NCI-H2227 (cell line): ENCODE results near the gene CCDC146.
"Not testable (repeated sequence)": the region's sequence is repeated elsewhere in the genome, so short reads cannot be mapped to it uniquely, and the experiment has no call there.

Experiments used
- DNase-seq: peaks from one replicate; lab custom pipeline; 2025; ENCODE audit not compliant: unreplicated experiment; lab: John Stamatoyannopoulos, UW

Gene CCDC146

DNA sequence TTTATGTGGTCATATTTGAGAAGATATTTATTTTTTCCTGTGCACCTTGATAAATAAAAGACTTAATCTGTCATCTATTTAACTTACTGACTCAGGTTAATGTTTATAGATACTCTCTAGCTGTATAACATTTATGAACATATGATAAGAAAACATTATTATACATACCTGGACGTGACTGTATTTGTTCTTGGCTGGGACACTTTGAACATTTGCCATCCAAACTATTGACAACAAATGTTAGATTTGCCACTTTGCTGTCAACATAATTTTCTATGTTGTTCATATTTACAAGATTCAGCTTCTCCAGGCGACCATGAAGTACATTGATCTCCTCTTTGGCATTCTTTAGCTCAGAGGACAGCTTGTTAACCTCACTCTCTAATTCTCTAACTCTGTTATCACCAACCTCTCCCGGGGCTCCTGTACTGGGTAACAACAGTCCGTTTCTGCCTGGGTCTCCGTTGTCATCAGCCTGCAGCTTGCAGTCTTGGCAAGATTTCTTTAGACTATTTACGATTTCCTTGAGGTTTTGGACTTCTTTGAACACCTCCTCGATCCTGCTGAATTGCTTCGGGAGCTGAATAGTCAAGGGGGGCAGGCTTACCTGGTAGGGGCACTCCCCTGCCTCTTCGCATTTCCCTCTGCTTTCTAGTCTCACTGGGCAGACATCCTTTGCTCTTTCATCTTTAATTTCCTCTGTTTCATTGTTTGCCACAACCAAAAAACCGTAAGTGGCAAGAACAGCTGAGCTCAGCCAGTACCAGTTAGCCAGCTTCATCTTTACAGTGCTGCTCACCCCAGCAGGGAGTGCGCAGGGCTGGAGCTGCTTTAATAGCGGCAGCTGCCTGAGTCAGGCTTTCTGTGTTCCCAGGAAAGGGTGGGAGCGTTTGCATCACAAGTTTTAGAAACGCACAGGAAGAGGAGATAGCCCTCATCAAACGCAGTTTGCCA, 76.9 kb downstream of the CCDC146 start, which contains the start of gene FGL2:
FGL2 (minus strand) TSS at position 807 of the 954 bp plus-strand sequence; CDS start at position 781, 26 bp downstream.
- peak; percentile 71 for DNase-seq

GRCh38 chr7:77200542-77200941, 78.1 kb downstream of the CCDC146 start:
- DNase-seq: no peak

DNA sequence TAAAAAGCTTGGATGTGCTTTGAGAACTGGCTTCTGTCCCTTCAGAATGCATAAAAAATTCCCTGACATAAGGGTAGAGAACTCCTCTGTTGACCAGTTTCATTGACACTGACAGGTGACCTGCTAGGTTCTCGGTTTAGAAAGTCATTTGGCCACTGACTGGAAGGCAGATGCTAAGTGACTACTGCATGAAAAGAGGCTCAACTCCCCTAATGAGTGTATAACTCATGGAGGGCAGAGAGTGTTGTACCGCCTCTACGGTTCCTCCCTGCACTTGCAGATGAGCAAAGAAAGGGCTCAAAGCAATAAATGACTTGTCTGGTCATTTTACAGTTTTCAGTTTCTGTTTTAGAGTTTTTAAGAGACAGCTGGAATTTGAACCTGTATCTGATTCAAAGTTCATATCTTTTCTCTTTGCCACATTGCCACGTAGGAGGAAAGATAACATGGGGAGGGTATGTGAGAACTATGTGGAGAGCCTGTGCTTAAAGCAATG, 80.1 kb downstream of the CCDC146 start:
- DNase-seq: no peak

DNA sequence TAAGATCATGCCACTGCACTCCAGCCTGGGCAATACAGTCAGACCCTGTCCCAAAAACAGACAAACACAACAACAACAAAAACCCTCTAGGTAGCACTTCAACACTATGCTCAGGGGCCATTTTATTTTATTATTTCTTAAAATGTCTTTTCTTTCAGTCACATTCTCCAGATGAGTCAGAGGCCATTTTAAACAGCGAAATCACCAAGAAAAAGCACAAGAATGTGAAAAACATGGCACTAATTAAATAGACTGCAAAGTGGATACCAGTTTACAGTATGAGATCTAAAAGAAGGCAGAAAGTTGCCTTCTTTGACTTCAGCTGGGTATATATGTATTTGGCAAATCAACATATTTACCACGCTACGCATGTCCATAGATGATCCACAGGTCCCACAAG, 83.3 kb downstream of the CCDC146 start:
- DNase-seq: no peak

GRCh38 chr7:77208416-77208815, 86.0 kb downstream of the CCDC146 start:
- no peak for DNase-seq

DNA sequence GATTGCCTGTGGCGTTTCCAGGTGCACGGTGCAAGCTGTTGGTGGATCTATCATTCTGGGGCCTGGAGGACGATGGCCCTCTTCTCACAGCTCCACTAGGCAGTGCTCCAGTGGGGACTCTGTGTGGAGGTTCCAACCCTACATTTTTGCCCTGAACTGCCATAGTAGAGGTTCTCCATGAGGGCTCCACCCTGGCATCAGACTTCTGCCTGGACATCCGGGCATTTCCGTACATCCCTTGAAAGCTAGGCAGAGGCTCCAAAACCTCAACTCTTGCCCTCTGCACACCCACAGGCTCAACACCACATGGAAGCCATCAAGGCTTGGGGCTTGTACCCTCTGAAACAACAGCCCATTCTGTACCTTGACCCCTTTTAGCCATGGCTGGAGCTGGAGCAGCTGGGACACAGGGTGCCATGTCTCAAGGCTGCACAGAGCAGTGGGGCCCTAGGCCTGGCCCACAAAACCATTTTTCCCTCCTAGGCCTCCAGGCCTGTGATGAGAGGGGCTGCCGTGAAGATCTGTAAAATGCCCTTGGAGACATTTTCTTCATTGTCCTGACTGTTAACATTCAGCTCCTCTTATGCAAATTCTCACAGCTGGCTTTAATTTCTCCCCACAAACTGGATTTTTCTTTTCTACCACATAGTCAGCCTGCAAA, 87.2 kb downstream of the CCDC146 start:
- DNase-seq: no peak

GRCh38 chr7:77216181-77216845, 93.9 kb downstream of the CCDC146 start:
- no peak for DNase-seq

GRCh38 chr7:77217474-77218185, 95.2 kb downstream of the CCDC146 start:
- no peak for DNase-seq

DNA sequence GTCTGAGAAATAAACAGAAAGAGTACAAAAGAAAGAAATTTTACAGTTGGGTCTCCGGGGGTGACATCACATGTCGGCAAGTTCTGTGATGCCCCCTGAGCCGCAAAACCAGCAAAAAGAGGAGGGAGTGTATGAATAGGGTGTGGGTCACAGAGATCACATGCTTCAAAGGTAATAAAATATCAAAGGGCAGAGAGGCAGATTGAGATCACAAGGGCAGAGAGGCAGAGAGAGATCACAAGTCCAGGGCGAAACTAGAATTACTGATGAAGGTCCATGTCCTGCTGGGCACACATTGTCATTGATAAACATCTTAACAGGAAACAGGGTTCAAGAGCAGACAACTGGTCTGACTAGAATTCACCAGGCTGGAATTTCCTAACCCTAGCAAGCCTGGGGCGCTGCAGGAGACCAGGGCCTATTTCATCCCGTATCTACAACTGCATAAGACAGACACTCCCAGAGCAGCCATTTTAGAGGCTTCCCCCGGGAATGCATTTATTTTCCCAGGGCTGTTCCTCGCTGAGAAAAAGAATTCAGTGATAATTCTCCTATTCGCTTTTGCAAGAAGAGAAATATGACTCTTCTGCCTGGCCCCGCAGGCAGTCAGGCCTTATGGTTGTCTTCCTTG, 97.4 kb downstream of the CCDC146 start:
- not testable (repeated sequence) for DNase-seq

GRCh38 chr7:77222065-77222464, 99.7 kb downstream of the CCDC146 start:
- DNase-seq: no peak

DNA sequence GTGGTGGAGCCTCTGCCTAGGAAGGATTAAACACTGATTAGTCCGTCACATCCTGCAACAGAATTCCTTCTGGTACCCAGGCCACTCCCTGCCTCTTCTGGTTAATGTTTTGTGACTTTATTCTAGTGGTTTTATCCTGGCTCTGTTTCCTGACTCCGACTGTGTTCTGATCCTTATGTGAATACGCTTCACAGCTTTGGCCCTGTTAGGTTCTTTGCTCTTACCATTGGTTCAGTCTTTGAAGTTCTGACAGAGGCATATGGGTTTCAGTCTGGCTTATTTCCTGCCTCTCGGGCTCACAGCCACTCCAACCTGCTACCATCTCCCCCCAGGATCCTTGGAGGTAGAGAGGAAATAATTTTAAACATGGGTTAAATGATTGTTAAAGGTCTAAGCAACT, 100.4 kb downstream of the CCDC146 start:
- no peak for DNase-seq

DNA sequence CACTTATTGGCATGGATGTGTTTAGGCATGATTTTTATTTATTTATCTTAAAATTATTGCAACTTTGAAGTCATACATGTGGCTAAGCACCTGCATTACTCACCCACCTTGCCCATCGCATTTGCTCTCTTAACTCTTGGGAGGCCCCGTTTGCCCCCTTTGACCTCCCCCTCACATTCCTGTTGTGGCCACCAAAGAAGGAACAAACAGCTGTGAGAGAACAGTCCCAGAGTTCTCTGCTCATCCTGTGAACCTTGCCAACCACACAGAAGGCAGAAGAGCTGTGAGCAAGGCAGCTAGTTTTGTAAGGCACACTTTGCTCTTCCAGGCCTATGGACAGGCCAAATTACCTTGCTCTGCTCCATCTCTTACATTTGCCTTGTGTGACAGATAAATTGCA, 100.8 kb downstream of the CCDC146 start:
- DNase-seq: no peak

DNA sequence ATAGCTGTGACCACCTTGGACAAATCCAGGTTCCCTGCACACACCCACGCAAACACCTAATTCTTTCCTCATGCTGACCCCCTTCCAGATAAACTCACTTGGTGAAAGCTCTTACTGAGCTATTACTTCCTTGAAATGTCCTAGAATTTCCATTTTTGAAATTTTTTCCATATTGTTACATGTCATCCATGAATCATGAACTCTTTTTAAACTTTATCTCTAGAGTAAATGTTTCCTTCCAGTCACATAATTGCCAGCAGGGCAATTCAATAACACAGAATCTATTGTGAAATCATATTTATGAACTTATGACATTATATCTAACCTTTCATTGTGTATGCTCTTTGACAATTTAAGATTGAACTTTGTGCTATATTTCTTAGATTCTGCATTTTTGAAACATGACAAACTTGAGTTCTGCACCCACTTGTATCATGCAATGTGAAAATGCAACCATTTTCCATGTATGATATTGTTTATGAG, 104.0 kb downstream of the CCDC146 start:
- DNase-seq: no peak

DNA sequence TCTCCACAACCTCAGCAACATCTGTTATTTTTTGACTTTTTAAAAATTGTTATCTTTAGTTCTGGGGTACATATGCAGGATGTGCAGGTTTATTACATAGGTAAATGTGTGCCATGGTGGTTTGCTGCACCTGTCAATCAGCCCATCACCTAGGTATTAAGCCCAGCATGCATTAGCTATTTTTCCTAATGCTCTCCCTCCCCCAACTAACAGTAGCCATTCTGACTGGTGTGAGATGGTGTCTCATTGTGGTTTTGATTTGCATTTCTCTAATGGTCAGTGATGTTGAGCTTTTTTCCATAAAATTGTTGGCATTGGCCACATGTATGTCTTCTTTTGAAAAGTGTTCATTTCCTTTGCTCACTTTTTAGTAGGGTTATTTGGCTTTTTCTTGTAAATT, 106.4 kb downstream of the CCDC146 start:
- DNase-seq: not testable (repeated sequence)

DNA sequence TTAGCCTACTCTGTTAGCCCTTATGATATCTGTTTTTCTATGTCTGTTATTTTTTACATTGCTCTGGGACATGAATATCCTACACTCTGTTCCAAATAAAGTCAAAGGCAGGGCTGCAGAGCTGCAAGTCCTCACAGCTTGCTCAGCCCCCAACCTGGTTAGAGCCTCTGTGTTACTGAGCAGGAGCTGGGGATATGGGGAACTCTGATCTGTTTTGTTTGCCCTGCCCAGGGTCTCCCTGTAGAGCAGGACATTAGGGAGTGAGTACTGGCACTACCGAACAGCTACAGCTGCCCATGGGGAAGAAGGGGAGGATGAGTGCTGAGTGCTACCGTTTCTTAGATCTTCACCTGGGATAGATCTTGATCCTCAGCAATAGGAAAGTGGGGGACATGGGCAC, 110.1 kb downstream of the CCDC146 start:
- no peak for DNase-seq

DNA sequence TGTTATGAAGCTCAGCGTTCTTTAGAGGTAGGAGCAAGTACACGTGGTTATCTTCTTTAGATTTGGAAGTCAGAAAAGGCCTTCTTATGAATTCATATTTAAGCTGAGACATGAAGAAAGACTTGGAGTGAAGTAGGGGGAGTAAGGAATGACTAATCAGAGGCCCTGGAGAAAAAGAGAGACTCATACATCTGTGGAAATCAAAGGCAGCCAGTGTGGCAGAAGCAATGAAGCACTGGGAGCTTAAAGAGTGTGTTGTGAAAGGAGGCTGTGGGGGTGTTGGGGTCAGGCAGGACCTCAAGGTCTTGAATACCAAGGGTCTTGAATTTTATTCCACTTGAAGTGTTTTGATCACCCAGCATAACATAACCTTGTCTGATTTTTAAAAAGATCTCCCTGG, 112.9 kb downstream of the CCDC146 start:
- no peak for DNase-seq

- no peak for DNase-seq
Measured at GRCh38 chr7:77238703-77239136, 116.3 kb downstream of the CCDC146 start.

- DNase-seq: no peak
Measured at GRCh38 chr7:77239471-77239870, 117.1 kb downstream of the CCDC146 start.

DNA sequence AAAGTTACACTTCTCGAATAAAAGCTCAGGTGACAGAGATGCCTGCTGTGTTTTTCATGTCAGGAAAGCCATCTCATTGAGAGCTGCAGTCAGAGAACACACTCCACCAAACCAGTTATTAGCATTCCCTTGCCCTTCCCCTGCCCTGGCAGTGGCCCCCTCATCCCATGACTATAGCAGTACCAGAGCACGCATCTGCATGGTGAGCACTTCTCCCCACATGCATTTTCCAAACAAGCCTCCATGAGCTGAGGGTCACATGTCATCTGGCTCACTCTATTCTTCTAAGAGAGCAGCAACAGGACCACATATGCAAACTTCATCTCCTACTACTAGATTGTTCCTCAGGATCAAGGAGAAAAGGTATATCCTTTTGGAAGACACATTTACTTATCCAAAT, 119.7 kb downstream of the CCDC146 start:
- DNase-seq: no peak

- DNase-seq: no peak
Measured at GRCh38 chr7:77242554-77242953, 120.1 kb downstream of the CCDC146 start.
